CD4-positive, alpha-beta T cell treated with Interleukin-10 for 1 hour (primary cell): ENCODE results near the gene PPFIA4.
"Not testable (repeated sequence)": the region's sequence is repeated elsewhere in the genome, so short reads cannot be mapped to it uniquely, and the experiment has no call there.

Experiments
- DNase-seq: peaks from one replicate; pipeline ENCODE4 v3.0.0-alpha.2; 2020

The PPFIA4 gene

GRCh38 chr1:203026031-203026665 lies at the start of gene PPFIA4:
Gene PPFIA4, plus strand, starts transcription at chr1:203026491. Its CDS starts 12,518 bp downstream, at chr1:203039009.
- DNase-seq, result peak; percentile 91

DNA sequence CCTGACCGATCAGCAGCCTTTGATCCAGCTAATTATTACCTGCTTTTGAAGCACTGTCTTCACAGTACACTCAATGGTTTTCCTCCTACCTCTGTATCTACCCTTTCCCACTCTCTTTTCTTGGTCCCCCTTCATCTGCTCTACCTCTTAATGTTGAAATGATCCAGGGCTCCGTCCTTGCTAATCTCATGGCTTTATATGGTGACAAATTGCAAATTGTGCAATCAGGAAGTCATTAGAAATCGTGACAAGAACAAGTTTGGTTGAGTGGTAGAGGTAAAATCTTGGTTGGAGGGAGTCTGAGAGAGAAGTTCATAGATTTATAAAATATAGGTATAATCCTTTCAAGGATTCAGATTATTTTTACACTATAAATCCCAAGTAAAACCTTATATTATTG lies 49.7 kb upstream of the PPFIA4 start:
- no peak for DNase-seq

- no peak for DNase-seq
These were observed 46.8 kb upstream of the PPFIA4 start for GRCh38 chr1:202979459-202979858.

DNA sequence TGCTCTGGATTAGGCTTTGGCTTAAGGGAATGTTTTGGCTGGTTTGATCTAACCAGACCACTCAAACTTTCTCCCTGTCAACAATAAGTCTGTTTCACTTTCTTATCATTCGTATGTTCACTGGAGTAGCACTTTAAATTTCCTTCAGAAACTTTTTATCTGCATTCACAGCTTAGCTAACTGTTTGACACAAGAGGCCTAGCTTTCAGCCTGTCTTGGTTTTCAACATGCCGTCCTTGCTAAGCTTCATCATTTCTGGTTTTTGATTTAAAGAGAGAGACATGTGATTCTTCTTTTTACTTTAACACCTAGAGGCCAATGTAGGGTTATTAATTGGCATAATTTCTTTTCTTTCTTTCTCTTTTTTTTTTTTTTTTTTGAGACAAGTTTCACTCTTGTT lies 44.4 kb upstream of the PPFIA4 start:
- no peak for DNase-seq

- DNase-seq, result no peak
These were observed 43.4 kb upstream of the PPFIA4 start for GRCh38 chr1:202982715-202983430.

- not testable (repeated sequence) for DNase-seq
These were observed 40.2 kb upstream of the PPFIA4 start for GRCh38 chr1:202986120-202986519.

DNA sequence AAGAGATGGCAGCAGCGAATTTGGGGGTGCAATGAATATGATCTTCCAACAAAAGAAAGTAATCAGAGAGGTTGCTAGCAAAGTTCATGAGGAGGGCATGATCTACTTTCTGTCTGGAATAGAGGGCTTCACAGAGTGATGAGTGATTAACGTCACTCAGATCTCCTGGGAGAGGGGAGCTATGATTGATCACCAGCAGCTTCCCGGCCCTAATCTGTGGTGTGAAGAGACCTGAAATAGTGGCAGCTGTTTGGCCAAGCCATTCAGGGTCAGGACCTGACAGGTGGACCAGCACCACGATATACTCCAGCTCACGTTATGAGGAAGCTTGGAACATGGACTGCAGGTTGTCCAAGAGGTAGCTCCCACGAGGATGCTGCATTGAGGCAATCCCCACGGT lies 39.0 kb upstream of the PPFIA4 start:
- no peak for DNase-seq

DNA sequence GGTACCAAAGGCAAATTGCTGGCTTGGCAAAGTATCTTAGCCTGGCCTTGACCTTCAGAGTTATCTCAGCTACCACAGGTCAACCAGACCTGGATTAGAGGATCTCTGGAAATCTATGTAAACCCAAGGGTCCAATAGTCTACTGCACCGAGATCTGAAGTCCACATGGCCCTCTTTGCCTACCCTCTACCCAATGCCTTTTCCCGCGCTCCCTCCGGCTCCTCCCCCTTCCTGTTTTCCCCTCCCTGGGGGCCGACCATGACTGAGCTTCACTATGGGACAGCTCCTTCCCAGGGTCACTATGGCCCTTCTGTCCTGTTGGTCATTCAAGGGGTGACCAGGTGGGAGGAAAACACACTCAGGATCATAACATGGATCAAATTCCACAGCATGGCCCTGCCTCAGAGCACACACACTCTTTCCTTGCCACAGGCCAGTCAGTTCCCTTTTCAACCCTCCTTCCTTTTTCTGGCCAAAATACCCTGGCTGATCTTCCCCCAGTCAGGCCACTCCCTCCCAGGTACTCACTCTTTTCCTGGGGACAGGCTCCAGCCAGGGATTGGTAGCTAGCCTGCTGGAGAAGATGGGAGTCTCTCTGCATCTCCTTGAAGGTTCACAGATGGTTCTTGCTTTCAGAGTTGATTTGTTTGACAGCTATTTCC lies 38.2 kb upstream of the PPFIA4 start:
- DNase-seq, result no peak

- DNase-seq, result no peak
These were observed 36.4 kb upstream of the PPFIA4 start for GRCh38 chr1:202989879-202990278.

DNA sequence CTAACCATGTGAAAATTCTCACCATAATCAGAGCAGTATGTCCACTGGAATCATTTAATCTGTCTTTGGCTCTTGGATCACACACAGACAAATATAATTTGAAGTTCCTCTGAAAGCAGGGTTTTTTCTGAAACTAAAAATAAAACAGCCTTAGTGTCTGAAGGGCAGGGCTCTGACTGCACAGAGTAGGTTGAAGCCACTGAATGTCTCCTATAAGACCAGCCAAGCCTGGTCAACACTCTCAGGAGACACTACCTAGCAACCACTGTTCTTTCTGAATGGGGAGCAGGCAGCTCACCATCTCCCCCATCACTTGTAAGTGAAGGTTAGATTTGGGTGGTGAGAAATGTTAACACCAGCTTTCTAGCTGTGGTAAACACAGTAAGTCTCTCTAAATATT lies 35.2 kb upstream of the PPFIA4 start:
- DNase-seq, result no peak

- no peak for DNase-seq
These were observed 31.5 kb upstream of the PPFIA4 start for GRCh38 chr1:202994756-202995155.

GRCh38 chr1:202998836-202999750 lies 27.2 kb upstream of the PPFIA4 start:
- DNase-seq, result peak; percentile 79

GRCh38 chr1:203000217-203000944 lies 25.9 kb upstream of the PPFIA4 start:
- DNase-seq, result no peak

DNA sequence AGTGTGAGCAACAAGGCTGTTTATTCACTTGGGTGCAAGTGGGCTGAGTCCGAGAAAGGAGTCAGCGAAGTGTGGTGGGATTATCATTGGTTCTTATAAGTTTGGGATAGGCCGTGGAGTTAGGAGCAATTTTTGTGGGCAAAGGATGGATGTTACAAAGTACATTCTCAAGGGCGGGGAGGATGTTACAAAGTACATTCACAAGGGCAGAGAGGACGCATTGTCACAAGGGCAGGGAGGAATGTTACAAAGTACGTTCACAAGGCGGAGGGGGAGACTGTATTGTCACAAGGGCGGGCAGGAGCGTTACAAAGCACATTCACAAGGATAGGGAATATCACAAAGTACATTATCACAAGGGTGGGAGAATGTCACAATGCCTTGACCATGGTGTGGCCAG lies 24.3 kb upstream of the PPFIA4 start:
- no peak for DNase-seq

GRCh38 chr1:203002951-203003350 lies 23.3 kb upstream of the PPFIA4 start:
- no peak for DNase-seq

- DNase-seq, result not testable (repeated sequence)
These were observed 20.7 kb upstream of the PPFIA4 start for GRCh38 chr1:203005395-203006142.

- DNase-seq, result peak; percentile 97
These were observed 19.1 kb upstream of the PPFIA4 start, which contains the start of gene TMEM183A for GRCh38 chr1:203006948-203007871. Gene TMEM183A, plus strand, starts transcription at chr1:203007374. Its CDS starts 92 bp downstream, at chr1:203007466.

- DNase-seq, result no peak
These were observed 17.1 kb upstream of the PPFIA4 start for GRCh38 chr1:203009185-203009584.

DNA sequence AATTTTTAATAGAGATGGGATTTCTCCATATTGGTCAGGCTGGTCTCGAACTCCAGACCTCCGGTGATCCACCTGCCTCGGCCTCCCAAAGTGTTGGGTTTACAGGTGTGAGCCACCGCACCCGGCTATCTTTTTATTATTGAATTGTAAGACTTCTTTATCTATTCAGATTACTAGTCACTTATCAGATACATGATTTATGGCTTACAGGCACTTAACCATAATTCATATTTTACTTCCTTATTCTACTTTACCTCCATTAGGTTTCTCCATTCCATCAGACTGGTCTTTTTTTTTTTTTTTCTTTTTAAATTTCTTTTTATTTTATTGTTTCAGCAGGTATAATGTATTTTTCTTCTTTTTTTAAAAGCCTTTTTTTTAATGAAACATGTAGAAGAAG lies 14.7 kb upstream of the PPFIA4 start:
- no peak for DNase-seq

DNA sequence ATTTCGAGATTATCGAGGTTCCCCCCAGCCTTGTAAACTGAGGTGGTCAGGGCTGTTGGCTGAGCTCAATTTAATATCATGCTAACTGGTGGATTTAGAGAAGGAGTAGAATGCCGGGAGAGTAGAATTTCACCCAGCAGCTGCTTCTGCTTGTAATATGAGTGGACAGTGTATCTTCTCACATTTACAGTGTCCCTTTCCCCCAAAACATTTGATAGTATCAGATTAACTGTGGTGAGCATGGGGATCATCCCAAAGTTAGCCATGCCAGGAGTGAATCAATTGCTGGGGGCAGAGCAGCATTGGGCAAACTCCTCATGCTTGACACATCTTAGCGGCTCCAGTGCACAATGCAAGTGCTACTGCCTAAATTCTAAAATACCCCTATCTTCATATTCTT lies 9.2 kb upstream of the PPFIA4 start:
- DNase-seq, result no peak
